Measurements from ENCODE around the gene IGSF8. TPM values are rescaled to one million over a fixed set of nuclear protein-coding genes. Genes with fewer than 3 reads are reported as not detected.

Gene IGSF8
- total RNA-seq, 1 donor from 2014 or later = 22.4 TPM

Other genes with a start within 250 kb of the IGSF8 start
- not detected for gene VSIG8, start 236.0 kb downstream of the IGSF8 start, total RNA-seq
- 1.6 TPM for gene CFAP45, start 198.5 kb downstream of the IGSF8 start, total RNA-seq
- 322 TPM for gene TAGLN2, start 173.1 kb downstream of the IGSF8 start, total RNA-seq
- 13.8 TPM for gene IGSF9, start 153.0 kb downstream of the IGSF8 start, total RNA-seq
- gene SLAMF9, start 144.4 kb downstream of the IGSF8 start, total RNA-seq = not detected
- 11.1 TPM for gene PIGM, start 66.6 kb downstream of the IGSF8 start, total RNA-seq
- not detected for gene KCNJ10, start 28.5 kb downstream of the IGSF8 start, total RNA-seq
- not detected for gene KCNJ9, start 17.1 kb downstream of the IGSF8 start, total RNA-seq
- gene ATP1A2, start 17.1 kb upstream of the IGSF8 start, total RNA-seq = 41.2 TPM
- 16.5 TPM for gene ATP1A4, start 53.0 kb upstream of the IGSF8 start, total RNA-seq
- 10.5 TPM for gene CASQ1, start 92.0 kb upstream of the IGSF8 start, total RNA-seq
- gene PEA15, start 106.8 kb upstream of the IGSF8 start, total RNA-seq = 133 TPM
- gene DCAF8, start 163.9 kb upstream of the IGSF8 start, total RNA-seq = 137 TPM
- gene PEX19, start 186.5 kb upstream of the IGSF8 start, total RNA-seq = 102 TPM
- 164 TPM for gene COPA, start 244.6 kb upstream of the IGSF8 start, total RNA-seq
- gene NCSTN, start 244.8 kb upstream of the IGSF8 start, total RNA-seq = 95.6 TPM

Data from ureter (tissue), 1 donor.